GM21825 (cell line): ENCODE data around the gene ATP11B.
"Not testable (repeated sequence)": the region's sequence is repeated elsewhere in the genome, so short reads cannot be mapped to it uniquely, and the experiment has no call there.

Source experiments
- ATAC-seq: cut with Tn5 transposase; IDR thresholded peaks from one replicate; pipeline ENCODE4 v1.9.1; 2021; ENCODE audit warnings: mild to moderate bottlenecking, moderate library complexity; ENCODE audit not compliant: unreplicated experiment

Gene ATP11B

GRCh38 chr3:182824957-182825356 lies 31.7 kb downstream of the ATP11B start:
- no peak for ATAC-seq

GRCh38 chr3:182829761-182830405 lies 36.6 kb downstream of the ATP11B start:
- ATAC-seq, result no peak

- no peak for ATAC-seq
Observed at GRCh38 chr3:182837855-182838454, 44.7 kb downstream of the ATP11B start.

- ATAC-seq, result no peak
Observed at GRCh38 chr3:182843478-182843877, 50.2 kb downstream of the ATP11B start.

GRCh38 chr3:182848906-182849305 lies 55.6 kb downstream of the ATP11B start:
- ATAC-seq, result no peak

- no peak for ATAC-seq
Observed at GRCh38 chr3:182855076-182855475, 61.8 kb downstream of the ATP11B start.

- no peak for ATAC-seq
Observed at GRCh38 chr3:182861348-182861747, 68.0 kb downstream of the ATP11B start.

GRCh38 chr3:182862159-182862860 lies 69.0 kb downstream of the ATP11B start:
- no peak for ATAC-seq

- ATAC-seq, result no peak
Observed at GRCh38 chr3:182869059-182869458, 75.8 kb downstream of the ATP11B start.

- ATAC-seq, result not testable (repeated sequence)
Observed at GRCh38 chr3:182870917-182871316, 77.6 kb downstream of the ATP11B start.

GRCh38 chr3:182879031-182879611 lies 85.8 kb downstream of the ATP11B start:
- no peak for ATAC-seq

GRCh38 chr3:182886497-182886896 lies 93.2 kb downstream of the ATP11B start:
- no peak for ATAC-seq

GRCh38 chr3:182889948-182890629 lies 96.8 kb downstream of the ATP11B start:
- ATAC-seq, result no peak

GRCh38 chr3:182891364-182891763 lies 98.1 kb downstream of the ATP11B start:
- ATAC-seq, result no peak

- ATAC-seq, result no peak
Observed at GRCh38 chr3:182892226-182892625, 98.9 kb downstream of the ATP11B start.

- ATAC-seq, result no peak
Observed at GRCh38 chr3:182895513-182896112, 102.3 kb downstream of the ATP11B start.

- ATAC-seq, result no peak
Observed at GRCh38 chr3:182896553-182896952, 103.2 kb downstream of the ATP11B start.

GRCh38 chr3:182902236-182902635 lies 108.9 kb downstream of the ATP11B start:
- no peak for ATAC-seq

GRCh38 chr3:182904164-182904563 lies 110.9 kb downstream of the ATP11B start:
- ATAC-seq, result no peak

- ATAC-seq, result no peak
Observed at GRCh38 chr3:182905623-182906022, 112.3 kb downstream of the ATP11B start.

- ATAC-seq, result no peak
Observed at GRCh38 chr3:182906036-182906435, 112.7 kb downstream of the ATP11B start.
